ENCODE data around the gene SP2. TPM values are rescaled to one million over a fixed set of nuclear protein-coding genes. Genes with fewer than 3 reads are reported as not detected.

The SP2 gene
- total RNA-seq = 12.4 TPM
- long read RNA-seq, transcript SP2-201 (7 exons, 3,112 nt) = major isoform, 9 of 27 reads
- long read RNA-seq, partial matches to known transcripts = 10 of 27 reads
- long read RNA-seq, other reads (novel, unspliced or antisense) = 8 of 27 reads

DNA sequence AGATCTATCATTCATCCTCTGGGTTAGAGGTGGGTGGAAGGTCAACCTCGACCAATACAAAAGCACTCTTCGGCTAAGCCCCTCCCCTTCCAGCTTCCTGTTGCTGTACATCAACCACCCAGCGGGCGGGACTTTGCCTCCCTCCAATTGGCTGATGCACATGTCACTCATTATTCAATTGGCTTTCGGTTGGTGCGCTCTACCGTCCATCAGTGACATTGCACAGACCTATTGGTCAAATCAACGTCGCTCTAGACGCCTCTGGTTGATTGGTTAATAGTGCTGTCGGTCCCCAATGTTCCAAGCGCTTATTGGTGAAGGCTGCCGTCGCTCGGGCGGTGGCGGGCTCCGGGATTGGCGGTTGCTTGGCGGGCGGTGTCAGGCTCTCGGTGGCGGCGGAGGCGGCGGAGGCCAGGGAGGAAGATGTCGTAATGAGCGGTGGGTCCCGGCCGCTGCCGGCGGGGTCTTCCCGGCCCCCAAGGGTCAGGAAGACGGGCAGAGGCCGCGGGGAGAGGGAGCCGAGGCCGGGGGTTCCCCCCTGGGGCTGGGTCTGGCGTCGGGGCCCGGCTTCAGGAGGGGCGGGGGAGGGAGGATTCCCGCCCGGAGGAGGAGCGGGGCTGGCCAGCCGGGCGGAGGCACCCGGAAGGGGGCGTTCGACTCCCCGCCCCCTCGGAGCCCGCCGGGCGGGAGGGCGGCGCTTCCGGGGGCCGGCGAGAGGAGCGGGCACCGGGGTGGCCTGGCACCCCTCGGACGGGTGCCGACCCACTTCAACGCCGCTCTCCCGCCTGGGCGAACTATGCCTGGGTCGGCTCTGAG lies at the start of gene SP2:
Gene SP2 (plus strand): TSS at position 381 of the 816 bp plus-strand sequence. CDS start 51 bp downstream, at position 432.
- intact Hi-C loops (cut with DNase I) = loop anchor here (5.0 kb wide), 1 partner anchor 51 kb away; no protein-coding TSS in a partner anchor
- DNase-seq (peak; percentile 99), ATAC-seq (ENCODE audit: poor library complexity) (peak; percentile 93)

DNA sequence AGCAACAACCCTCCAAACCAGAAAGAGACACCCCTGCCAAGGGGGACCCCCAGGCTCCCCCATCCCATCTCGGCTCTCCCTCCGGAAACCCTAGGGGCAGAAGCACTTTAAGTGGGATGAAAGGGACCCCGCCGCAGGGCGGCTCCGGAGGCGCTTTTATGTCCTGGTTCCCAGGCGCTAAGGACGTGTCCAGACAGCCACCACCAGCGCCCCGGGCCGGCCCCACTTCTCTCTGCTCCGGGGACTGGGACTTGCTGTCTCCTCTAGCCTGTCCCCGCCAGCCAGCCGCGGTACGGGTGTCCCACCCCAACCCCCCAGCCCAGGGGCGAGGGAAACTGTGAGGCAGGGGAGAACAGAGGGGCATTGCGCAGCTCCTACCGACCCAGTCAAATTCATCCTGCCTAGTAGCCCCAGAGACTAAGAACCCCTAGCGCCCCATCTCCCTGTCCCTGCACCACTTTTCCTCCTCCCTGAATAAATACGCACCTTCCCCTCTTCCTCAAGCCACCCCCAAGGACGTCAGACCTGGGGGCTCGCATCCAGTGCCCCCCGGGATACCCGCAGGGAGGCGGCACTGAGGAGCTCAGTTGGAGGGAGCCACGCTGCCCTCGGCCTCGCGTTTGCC lies 49.2 kb upstream of the SP2 start:
- DNase-seq (no peak), ATAC-seq (ENCODE audit: poor library complexity) (no peak)
- intact Hi-C loops (cut with DNase I) = no loop called here

DNA sequence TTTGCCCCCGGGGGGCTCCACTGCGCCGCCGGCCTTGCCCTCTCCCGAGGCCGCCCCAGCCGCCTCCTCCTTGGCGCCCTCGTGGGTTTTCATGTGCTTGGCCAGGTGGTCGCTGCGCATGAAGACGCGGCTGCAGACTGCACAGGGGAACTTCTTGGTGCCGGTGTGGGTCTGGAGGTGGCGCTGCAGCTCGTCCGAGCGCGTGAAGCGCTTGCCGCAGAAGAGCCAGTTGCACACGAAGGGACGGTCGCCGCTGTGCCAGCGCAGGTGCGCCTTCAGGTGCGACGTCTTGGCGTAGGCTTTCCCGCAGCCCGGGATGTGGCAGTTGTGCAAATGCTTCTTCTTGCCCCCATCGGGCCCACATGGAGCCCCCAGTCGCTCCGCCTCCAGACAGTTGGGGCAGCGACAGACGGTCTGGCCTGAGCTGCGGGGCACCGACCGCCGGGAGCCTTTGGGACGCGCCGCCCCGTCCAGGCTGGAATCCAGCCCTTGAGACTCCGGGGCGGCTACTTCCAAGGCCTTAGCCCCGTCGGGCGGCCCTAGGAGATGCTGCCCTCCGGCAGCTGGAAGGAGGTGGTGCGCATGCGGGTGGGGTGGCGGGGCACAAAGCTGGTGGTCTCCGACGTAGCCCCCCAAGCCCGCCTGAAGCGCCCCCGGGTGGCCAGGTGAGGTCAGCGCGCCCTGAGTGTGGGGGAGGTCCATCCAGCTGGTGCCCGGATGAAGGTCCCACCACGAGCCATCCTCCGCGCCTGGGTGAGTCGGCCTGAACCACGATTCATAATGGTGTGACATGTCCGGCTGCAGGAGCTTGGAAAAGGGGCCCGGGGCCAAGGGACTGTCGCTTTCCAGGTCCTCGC lies 48.5 kb upstream of the SP2 start:
- no peak for DNase-seq
- no peak for ATAC-seq (ENCODE audit: poor library complexity)
- intact Hi-C loops (cut with DNase I) = no loop called here

DNA sequence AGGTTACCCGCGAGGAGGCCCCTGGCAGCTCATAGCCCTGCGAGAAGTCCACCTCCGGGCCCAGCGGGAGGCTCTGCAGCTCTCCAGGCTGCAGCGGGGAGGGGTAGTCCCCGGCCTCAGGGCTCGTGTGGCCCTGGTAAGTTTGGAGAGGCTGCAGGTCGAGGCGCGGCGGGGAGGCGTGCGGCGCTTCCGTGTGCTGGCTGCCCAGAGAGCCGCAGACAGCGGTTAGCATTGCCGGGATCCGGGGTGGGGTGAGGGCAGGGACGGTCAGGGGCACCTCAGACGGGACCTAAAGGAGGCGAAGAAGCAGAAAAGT lies 47.9 kb upstream of the SP2 start:
- intact Hi-C loops (cut with DNase I) = no loop called here
- ATAC-seq (ENCODE audit: poor library complexity) = no peak
- no peak for DNase-seq

DNA sequence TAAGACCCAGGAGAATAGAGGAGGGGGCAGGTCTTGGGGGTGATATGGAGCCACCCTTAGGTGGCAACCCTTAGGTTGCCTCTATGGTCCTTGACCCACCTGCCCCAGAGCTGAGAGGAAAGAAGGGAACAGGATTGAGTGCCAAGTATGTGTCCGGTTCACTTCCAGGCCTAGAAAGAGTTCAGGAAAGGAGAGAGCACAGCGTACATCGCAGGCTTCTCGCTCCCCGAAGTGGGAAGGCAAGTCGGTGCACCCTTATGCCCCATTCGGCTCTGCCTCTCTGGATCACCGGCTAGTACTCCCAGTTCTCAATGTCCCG lies 45.7 kb upstream of the SP2 start:
- intact Hi-C loops (cut with DNase I) = no loop called here
- no peak for ATAC-seq (ENCODE audit: poor library complexity)
- DNase-seq = no peak

DNA sequence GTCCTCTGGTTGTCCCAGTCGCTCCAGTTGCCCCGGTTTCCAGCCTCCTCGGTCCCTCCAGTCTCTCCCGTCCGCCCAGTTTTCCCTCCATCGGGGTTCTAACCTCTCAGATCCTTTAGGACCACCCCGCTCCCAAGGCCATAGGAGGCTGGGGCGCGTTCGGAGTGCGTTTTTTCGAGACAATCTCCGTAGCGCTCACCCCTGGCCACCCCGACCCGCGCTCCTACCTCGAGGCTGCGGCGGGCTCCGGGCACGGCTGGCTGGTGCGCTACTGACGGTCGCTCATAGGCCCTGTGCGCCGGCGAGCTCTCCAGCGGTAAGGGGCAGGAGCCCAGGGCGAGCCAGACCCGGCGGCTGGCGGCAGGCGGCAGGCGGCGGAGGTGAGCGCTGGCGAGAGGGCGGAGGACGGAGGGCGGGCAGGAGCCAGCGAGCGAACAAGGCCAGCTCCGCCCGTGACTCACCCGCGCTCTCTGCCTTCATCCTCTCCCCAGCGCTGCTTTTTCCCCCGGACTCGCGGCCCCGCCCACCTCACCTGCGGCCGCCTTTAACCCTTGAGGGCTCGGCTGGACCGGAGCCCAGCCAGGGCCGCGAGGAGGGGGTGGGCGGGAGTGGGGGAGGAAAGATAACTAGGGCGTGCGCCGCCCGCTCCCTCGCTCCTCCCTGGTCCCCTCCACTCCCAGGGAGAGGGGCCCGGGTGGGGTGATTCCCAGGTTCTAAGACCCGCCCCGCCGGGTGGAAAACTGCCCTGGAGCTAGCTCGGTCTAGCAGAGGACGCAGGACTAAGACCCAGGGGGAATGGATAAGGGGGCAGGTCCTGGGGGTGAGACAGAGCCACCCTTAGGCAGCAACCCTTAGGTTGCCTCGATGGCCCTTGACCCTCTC lies 45.1 kb upstream of the SP2 start, which contains the start of gene SP6:
Gene SP6 (minus strand): TSS at position 472 of the 882 bp plus-strand sequence. CDS start 2,734 bp downstream, outside the sequence.
- intact Hi-C loops (cut with DNase I) = no loop called here
- ATAC-seq (ENCODE audit: poor library complexity) = peak; percentile 92
- peak; percentile 65 for DNase-seq

DNA sequence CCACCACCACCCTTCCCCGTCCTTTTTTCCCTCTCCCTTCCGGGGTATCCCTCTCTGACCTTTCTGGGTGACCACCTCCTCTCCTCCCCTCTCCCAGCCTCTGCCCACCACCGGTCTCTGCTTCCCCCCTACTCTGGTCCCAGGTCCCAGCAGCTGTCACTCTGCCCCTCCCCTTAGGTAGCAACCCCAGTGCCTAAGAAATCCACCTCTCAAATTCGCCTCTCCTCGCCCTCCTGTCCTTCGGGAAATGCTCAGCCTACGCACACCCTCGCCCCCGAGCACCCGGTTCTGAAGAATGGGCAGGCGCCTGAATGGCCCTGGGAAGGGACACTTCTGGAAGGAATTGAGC lies 44.3 kb upstream of the SP2 start:
- ATAC-seq (ENCODE audit: poor library complexity) = no peak
- no peak for DNase-seq
- intact Hi-C loops (cut with DNase I) = no loop called here

DNA sequence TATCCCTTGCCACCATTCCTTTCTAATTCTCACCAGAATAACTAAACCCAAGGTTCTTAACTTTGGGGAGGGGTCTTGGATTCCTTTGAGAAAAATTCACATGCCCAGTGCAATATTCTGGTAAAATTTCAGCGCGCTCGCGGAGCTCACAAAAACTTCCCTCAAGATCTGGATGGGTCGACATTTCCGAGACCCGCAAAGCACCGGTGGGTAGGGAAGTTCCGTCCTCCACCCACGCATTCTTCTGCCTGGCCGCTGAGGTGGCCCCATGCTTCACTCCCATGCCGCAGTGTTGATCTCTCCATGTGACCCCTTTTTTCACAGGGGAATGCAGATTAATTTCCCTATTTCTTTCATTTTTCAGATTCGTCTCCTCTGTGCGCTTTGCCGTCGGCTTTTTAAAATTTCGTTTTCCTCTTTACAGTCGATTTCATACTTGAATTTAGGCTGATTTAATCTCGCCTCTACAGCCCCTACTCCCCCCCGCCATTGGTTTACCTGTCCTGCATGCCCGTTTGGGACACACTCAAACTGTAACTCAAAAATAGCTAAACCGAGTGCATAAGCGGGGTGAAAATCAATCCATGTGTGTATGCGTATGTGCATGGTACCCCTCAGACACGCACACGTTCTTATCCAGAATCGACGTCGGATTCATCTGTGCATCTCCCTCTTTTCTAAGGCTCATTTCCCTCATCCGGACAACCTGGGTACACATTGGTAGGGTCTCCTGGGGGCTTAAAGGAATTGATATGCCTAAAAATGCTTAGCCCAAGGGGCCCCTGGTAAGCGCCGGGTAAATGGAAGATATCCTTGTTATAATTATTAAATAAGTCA lies 43.7 kb upstream of the SP2 start:
- ATAC-seq (ENCODE audit: poor library complexity) (no peak), DNase-seq (no peak)
- intact Hi-C loops (cut with DNase I) = no loop called here

DNA sequence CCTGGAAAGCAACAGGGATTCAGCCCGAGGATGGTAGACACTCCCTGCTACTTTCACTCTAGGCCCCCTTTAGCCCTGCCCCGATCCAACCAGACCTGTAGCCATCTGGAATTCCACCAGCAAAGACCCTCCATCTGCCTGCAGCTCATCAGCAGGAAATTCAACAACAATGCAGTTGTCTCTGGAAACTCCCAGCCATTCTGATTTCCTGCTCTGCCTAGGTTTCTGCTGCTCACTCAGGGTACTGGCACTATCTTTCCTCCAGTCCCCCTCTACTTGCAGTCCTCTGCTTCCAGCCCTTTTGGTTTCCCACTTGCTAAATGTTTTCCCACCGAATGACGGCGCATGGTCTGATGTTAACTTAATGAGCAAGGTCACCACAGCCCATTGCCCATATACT lies 42.4 kb upstream of the SP2 start:
- intact Hi-C loops (cut with DNase I) = no loop called here
- no peak for DNase-seq
- ATAC-seq (ENCODE audit: poor library complexity) = no peak

DNA sequence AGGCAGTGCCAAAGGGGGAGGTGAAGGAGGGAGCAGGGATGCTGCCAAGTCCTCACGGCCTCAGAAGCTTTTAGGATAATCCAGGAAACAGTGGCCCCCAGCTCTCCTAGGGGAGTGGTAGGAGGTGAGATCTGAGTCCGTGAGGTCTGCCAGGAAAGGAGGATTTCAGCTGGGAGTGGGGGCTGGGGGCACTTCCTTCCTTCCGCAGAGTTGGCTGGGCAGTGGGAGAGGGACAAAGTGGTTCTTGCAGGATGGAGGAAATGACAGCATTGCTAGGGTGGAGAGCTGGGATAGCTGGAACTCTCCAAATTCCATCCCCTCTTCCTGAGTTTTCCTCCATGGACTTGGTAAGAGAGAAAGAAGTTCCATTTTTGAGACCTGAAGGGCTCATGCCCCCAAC lies 40.3 kb upstream of the SP2 start:
- no peak for DNase-seq
- ATAC-seq (ENCODE audit: poor library complexity) = no peak
- intact Hi-C loops (cut with DNase I) = no loop called here

DNA sequence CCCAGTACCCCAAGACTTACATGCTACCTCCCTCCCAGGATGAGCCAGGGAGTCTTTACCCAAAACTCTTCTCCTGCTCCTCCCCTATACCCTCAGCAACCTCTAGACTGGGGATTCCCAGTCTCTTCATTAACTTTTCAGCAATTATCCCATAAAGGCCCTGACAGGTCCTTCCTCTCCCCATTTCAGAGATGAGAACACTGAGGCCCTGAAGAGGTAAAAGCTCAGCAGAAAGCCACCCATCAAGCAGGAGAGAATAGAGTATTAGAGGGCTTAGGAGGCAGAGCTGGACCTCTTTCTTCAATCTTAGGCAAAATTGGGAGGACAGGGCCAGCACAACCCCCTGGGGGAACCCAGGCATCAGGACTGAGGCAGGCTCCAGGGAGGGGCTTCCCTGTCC lies 39.2 kb upstream of the SP2 start:
- ATAC-seq (ENCODE audit: poor library complexity) (no peak), DNase-seq (no peak)
- intact Hi-C loops (cut with DNase I) = no loop called here

DNA sequence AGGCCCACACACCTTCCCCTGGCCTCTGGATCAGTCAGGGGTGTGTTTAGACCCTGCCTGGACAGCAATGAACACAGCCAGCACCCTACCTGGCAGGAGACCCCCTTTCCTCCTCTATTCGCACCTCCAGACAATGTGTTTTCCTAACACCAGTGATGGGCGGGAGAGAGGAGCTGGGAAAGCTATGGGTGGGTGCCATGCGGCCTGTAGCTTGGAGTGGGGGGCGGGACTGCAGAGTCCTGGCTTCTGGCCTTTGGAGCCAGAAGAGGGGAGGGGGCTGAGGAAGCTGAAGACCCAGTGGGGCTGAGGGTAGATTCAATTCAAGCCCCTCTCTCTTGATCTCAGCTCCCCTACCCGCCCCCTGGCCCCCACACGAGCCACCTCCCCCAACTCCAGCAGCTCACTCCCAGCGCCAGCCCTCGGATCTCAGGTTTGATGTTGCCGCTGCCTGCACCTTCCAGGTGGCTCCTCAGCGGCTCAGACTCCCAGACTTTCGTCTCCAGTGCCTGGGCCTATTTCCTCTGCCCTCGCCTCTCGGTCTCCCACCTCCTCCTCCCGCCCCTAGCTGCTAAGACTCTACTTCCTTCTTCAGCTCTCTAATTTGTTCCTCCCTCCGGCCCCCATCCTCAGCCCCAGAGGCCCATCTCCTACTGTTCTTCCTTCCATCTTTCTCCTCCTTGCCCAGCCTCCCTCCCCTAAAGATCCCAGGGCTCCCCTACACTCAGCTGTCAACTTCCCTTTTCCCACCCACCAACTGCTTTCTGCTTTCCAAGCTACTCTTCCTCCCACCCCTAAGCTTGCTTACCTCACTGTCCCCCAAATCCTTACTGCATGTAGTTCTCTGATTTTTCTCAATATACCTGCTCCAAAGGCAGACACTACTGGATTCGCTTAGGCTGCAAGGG lies 38.2 kb upstream of the SP2 start:
- intact Hi-C loops (cut with DNase I) = no loop called here
- ATAC-seq (ENCODE audit: poor library complexity) (no peak), DNase-seq (no peak)

DNA sequence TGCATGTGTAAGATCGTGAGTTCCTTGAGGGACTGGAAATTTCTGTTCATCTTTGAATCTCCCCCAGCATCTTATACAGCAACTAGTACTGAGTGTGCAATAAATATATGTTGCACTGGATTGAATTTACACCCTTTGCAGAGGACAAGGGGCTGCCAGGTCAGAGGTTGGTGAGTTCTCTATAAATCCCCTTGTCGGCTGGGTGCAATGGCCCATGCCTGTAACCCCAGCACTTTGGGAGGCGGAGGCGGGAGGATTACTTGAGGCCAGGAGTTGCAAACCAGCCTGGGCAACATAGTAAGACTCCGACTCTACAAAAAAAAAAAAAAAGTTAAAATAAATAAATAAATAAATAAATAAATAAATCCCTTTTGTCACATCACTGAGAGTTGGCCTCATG lies 35.6 kb upstream of the SP2 start:
- no peak for ATAC-seq (ENCODE audit: poor library complexity)
- intact Hi-C loops (cut with DNase I) = no loop called here

DNA sequence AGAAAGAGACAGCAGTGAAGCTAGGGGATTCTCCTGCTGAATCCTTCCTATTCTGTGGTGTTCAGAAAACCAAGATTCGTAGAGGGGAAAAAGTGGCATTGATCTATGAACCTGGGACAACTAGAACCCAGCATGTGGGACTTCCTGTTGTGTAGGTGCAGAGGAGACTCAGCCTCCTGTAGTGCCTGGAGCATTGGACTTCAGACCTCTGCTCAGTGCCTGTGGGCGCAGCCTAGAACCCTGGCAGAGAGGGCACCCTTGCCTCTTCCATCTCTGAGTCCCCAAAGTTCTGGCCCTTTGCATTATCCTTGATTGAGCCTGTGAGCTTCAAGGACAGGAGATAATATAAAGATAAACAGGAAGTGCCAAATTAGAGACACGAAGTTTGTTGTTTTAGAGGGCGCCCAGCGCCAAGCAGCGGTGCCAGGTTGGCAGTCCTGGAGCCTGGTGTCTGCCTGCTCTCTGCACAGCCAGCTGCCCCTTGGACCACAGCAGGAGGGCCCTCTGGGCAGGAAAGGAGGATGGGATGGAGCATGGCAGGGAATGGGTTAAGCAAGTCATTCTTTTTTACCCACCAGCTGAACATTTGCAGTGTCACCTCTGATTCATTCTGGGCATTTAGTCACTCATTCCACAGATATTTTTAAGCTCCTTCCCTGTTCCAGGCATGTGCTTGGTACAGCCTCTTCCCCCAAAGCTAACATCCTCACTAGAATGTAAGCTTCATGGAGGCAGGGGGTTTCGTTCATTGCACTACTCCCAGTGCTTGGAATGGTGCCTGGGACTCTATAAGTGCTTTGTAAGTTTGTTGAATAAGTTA lies 33.2 kb upstream of the SP2 start:
- DNase-seq (no peak), ATAC-seq (ENCODE audit: poor library complexity) (no peak)
- intact Hi-C loops (cut with DNase I) = no loop called here

More for the DNA sequence above, 35.6 kb upstream of the SP2 start:
- DNase-seq = no peak

DNA sequence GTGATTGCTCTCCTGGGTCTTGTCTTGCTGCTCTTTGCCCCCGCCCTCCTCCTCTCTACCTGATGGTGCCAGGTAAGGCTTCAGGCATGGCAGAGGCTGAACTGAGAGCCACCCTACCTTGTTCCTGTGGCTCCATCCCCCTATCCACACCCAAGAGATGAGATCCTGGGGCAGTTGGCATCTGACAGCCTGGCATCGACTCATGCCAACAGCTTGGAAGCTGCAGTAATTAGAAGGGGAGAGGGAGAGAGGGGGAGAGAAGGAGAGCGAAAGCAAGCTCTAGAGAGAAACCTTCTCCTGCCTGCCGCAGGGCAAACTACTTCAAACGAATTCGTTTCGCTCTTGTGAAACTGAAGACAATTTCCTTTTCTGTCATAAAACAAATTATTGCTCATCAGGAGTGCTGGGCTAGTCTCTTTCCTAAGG lies 31.2 kb upstream of the SP2 start:
- ATAC-seq (ENCODE audit: poor library complexity) (no peak), DNase-seq (no peak)
- intact Hi-C loops (cut with DNase I) = no loop called here

DNA sequence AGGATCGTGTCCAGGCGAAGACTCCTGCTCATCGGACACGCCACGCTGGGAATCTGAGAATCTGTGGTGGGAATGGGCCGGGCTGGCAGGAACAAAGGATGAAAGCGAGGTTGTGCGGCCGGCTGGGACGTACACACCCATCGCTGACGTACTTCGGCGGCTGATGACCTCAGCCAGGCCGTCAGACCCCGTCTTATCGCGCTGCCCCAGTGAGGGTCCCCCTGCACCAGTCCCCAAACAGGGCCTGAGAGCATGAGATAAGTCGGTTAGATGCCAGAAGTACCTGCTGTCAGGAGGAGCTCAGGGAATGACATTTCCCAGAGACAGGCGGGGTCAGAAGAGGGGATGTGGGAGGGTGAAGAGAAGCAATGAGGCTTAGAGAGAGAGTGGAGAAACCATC lies 29.1 kb upstream of the SP2 start:
- DNase-seq (no peak), ATAC-seq (ENCODE audit: poor library complexity) (no peak)
- intact Hi-C loops (cut with DNase I) = no loop called here
